ENCODE data around the gene WNK2.

GRCh38 chr9:93295456-93296076, 111.6 kb downstream of the WNK2 start:
- TF ChIP-seq CTCF (IDR thresholded peaks at IDR 0.05; ENCODE audit: low read depth, low read length) (no peak), POLR2A (IDR thresholded peaks at IDR 0.05; ENCODE audit: extremely low read depth, insufficient read length) (no peak), MAX (IDR thresholded peaks at IDR 0.05; ENCODE audit: low read depth, low read length) (no peak)
